NCI-H2081 (cell line): ENCODE data around the gene PTPRN2.

Experiments
- DNase-seq, 2 experiments: peaks; one replicate each; lab custom pipeline; 2025; lab: John Stamatoyannopoulos, UW

The PTPRN2 gene

DNA sequence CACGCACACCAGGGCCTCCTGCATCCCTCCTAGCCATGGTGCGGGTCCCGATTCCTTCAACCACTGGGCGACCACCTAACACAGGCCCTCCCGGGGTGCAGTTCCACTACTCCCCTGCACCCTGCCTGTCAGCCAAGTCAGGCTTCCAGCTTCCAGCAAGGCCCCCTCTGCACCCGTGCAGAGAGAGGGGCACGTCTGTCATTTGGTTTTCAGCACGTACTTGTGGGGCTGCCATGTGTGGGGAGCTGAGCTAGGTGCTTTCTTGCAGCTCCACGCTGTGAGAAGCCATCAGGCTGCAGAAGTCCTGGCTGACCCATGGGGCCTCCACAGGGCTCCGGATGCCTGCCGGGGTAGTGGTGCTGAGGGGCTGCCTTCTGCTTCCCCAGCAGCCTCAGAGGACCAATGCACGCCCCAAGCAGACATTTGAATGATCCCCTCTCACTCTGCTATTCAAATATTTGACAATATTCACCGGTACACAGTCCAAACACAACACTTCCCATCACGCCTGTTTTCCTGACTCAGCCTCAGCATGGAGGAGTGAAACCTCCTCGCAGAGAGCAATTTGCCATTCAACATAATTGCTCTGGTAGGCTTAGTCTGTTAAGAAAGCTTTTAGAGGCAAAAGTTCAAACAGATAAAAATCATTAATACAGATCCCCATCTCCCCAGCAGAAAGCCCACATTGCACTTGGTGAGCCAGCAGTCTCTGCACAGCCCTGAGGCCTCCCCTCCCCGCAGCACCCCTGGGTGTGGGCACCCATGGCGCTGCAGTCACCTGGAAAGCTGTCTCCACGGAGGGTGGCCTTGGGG, 449.9 kb downstream of the PTPRN2 start:
- no peak for DNase-seq

- no peak for DNase-seq
Observed at GRCh38 chr7:158135931-158136330, 451.7 kb downstream of the PTPRN2 start.

DNA sequence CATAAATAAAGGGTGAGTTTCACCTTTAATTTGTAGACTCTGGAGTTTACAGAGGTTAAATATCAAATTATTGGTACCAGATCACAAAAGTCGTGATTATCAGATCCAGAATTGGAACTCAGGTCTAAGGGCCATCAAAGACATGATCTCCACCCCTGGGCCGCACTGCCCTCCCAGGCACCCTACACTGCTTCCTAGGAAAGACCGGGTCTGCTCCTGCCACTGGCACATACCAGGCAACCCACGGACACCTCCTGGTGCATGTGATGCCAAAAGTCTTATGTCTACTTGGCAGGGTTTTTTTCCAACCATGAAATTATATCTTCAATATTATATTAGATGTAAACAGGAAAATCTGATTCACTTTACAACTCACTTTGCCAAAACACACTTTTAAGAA, 452.8 kb downstream of the PTPRN2 start:
- no peak for DNase-seq

DNA sequence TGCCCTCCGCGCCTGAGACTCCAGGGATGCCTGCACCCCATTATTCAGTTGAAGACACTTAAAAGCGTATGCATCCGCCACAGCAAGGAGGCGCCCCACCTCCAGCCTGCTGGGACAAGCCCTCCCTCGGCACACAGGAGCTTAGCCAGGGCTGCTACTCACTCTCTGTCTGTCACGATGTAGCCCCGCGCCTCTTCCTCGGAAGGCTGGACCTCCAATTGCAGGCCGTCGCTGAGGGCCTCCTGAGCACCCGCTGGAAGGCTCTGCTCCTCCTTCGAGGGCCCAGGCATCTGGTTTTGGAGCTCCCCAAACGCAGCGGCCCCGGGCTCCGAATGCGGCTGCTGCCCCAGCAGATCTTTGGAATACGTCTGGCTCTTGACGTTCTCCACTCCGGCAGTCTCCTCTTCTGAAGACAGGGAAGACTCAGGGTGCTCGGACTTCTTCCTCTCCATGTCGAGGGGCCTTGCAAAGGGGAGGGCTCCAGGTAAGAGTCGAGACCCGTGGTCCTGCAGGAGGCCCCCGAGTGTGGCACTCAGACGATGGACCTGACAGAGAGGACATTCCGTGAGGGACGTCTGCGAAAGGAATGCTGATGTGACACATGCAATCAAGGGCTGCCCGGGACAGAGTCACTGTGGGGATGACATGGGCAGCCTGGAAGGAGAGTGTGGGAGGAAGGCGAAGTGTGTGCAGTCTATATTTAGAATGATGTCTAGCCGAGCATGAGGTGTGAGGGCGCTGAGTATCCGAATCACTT, 453.9 kb downstream of the PTPRN2 start:
- no peak for DNase-seq

- DNase-seq = no peak
Observed at GRCh38 chr7:158133057-158133456, 454.6 kb downstream of the PTPRN2 start.

GRCh38 chr7:158130023-158130409, 457.6 kb downstream of the PTPRN2 start:
- DNase-seq = no peak

DNA sequence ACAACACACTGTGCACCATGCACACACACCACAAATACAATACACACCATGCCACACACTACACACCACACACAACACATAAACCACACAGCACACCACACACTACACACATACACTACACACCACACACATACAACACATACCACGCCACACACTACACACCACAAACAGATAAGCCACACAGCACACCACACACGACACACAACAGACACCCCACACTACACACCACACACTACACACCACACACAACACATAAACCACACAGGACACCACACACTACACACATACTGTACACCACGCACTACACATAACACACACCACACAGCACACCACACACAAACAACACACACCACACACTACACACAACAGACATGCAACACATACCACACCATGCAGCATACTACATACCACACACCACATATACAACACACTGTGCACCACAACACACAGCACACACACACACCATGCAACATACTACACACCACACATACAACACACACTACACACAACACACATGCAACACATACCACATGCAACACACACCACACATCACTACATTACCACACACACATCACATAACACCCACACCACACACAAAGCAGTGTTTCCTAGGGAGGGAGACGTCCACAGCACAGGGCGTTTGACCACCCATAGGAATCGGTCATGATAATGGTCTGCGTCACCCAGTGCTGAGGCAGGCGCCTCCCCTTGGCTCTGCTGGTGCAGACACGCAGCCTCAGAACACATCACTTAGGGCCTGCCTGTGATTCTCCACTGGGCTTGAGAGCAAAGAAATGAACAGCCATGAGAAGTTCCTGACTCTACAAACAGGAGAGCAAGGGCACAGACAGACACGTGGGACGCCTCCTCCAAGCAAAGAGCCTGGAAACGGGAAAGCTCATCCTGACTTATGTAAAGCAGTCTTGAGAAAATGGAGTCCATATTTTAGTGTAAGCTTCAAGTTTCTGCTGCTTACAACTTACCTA, 458.3 kb downstream of the PTPRN2 start:
- DNase-seq = no peak

DNA sequence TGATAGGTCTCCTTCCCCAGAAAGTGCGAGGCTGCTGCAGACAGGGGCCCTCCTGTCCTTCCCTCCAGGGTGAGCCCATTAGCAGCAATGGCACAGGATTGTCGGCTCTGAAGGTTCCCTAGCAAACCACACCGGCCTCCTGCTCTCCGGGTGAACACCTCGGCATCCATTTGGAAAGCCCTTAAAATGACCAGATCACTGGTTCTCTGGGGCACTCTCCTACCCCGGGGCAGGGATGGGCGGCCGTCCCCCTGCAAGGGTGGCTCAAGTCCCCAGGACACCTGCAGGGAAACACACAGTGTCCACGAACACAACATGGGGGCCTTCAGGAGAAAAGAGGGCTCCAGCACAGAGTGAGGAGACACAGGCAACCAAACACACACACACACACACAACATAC, 459.1 kb downstream of the PTPRN2 start:
- no peak for DNase-seq

DNA sequence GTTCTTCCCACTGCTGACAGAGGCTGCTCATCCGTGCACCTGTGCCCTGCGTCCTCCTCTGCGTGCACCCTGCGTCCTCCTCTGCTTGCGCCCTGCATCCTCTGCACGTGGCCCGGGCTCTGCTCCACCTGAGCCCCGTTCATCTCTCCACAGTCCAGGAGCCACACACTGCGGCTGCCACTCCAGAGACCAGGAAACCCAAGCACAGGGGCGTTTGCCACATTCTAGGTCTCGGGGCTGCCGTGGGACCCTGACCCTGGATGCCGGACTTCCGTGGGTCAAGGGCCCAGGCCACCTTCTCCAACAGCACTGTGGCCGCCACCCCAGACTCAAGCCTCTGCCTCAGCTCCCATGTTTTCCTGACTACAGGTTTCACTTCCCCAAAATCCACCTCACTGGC, 460.4 kb downstream of the PTPRN2 start:
- DNase-seq = no peak

- no peak for DNase-seq
Observed at GRCh38 chr7:158126661-158127060, 461.0 kb downstream of the PTPRN2 start.

- DNase-seq = no peak
Observed at GRCh38 chr7:158125721-158126120, 461.9 kb downstream of the PTPRN2 start.

DNA sequence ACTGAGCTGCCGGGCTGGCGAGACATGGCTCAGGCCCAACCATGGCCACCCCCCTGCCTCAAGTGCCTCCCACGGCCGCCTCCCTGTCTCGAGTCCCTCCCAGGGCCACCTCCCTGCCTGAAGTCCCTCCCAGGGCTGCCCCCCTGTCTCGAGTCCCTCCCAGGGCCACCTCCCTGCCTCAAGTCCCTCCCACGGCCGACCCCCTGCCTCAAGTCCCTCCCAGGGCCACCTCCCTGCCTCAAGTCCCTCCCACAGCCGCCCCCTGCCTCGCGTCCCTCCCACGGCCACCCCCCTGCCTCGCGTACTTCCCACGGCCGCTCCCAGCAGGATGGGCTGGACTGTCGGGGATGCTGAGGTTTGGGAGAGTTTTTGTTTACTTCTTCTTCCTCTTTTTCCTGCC, 462.5 kb downstream of the PTPRN2 start:
- no peak for DNase-seq

GRCh38 chr7:158124671-158125079, 462.9 kb downstream of the PTPRN2 start:
- no peak for DNase-seq

GRCh38 chr7:158123753-158124152, 463.9 kb downstream of the PTPRN2 start:
- no peak for DNase-seq

- DNase-seq = no peak
Observed at GRCh38 chr7:158123214-158123613, 464.4 kb downstream of the PTPRN2 start.

- no peak for DNase-seq
Observed at GRCh38 chr7:158121441-158122045, 466.1 kb downstream of the PTPRN2 start.

GRCh38 chr7:158120716-158121115, 466.9 kb downstream of the PTPRN2 start:
- DNase-seq = no peak

GRCh38 chr7:158120316-158120715, 467.3 kb downstream of the PTPRN2 start:
- DNase-seq = no peak

- DNase-seq = no peak
Observed at GRCh38 chr7:158117341-158118222, 470.0 kb downstream of the PTPRN2 start.

DNA sequence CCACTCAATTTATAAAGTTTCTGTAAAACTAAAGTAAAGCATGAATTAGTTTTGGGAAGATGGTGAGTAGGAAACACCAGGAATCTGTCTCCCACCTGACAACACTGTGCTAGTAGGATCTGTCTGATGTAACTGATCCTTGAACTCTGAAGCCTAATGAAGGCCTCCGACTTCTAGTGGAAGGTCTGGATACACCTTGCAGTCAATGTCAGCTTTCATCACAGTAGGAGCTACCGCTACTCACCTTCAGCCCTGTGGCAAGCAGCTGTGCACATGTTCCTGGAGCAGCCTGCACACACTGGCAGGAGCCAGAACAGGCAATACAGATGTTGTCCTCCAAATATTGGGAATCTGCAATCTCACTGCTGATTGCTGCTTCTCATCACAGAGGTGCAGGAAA, 471.4 kb downstream of the PTPRN2 start:
- DNase-seq = no peak
